GM21447 (cell line): ENCODE data around the gene IPCEF1.

Experiments used
- ATAC-seq: cut with Tn5 transposase; IDR thresholded peaks from one replicate; pipeline ENCODE4 v1.9.1; 2021; ENCODE audit not compliant: unreplicated experiment

IPCEF1 gene

DNA sequence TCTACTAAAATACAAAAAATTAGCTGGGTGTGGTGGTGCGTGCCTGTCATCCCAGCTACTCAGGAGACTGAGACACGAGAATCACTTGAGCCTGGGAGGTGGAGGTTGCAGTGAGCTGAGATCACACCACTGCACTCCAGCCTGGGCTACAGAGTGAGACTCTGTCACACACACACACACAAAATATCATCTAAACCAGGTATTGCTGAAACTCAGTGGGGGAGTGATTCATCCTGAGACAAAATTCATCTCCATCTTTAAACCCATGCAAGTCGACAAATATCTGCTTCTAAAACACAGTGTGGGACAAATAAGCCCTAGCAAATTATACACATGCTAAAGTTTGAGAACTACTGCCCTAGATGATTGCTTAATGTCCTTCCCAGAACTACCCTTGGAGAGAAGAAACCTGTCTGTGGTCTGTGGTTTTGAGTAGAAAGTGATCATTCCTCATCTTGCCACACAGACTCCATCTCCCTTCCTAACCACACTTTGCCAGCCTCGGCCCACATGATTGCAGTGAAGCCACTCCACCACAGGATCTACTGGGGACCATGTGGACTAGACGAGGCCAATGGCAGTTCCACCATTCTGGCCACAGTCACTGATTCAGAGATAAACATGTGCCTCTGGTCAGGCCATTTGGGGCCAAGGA is 187.3 kb downstream of the IPCEF1 start:
- ATAC-seq = no peak

DNA sequence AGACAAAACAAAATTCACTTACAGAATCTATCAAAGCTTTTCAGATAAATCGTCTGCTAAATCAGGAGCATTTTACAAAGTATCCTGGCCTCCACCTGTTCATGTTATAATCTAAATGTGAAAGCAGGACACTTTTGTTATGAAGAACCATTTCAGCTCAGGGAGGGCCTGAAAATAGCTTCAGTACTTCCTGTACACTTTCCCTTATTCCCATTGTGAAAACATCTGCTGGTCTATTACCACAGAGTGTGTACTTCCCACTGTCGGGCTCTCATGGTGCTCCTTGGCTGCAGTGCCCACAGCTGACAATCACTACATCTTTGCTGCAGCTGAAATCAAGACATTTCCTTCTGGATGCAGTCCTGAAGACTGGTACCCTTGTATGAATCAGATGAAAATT is 189.5 kb downstream of the IPCEF1 start:
- ATAC-seq = no peak

DNA sequence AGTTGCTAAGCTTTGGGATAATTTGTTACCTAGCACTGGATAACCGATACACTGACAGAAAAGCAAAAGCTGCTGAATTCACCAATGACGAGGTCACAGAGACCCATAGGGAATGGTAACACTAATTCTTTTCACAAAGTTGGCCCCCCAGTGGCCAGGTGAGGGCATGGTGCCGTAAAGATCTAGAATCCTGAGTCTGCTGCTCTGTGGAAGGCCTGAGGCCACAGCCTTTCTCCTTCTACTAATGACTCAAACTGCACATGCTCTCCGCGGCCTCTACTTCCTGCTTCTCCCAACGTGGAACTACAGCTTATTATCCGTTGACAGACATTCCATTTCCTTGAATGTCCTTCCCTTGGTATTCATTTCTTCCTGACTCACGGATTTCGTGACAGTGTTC is 190.5 kb downstream of the IPCEF1 start:
- ATAC-seq = no peak

DNA sequence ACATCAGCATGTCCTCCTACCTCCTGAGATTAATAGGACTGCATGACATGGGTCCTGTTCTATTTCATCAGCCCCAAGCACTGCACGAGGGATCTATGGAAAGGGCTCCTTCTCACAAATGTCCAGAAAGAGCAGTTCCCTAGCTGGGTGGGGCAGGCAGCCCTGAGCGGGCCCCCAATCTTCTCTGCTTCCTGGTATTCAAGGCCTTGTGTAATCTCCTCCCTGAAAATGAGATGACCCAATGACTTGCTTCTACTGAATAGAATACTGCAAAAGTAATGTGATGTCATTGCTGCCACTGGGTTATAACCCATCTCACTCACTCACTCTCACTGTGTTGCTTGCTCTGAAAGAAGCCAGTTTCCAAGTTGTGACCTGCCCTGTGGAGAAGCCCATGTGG is 191.1 kb downstream of the IPCEF1 start:
- ATAC-seq = no peak

DNA sequence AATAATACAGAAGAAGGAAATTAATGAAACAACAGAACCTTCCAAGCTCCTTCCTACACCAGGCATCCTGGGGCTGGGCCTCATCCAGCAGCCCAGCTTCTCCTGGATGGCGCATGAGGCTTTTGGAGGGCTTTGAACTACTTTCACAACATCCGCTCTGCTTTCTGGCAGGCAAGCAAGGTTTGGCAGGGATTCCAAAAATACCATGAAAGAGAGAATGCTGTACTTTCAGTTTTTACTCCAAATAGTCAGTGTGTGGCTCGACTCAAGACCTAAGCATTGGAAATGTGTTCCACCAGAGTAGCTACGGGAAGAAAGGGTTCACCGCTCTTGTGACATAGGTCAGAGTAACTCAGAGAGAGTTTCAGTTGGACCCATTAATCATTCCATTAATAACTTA is 192.2 kb downstream of the IPCEF1 start:
- peak; percentile 33 for ATAC-seq

DNA sequence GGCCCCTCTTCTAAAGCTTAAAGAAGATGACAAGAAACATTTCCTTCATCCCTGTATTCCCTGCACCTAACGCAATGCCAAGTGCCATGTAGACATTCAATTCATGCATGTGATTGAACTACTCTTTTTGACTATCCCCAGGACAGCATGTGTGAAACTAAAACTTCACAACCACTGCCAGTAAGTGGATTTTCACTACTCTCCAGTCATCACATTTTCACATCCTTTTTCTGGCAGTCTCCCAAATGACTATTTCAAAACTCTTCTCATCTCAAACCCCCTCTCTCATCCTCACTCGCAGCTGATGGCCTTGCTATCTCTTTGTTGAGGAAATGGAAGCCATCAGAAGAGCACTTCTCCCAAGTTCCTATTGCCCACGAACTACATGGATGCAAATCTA is 194.9 kb downstream of the IPCEF1 start:
- peak; percentile 65 for ATAC-seq

DNA sequence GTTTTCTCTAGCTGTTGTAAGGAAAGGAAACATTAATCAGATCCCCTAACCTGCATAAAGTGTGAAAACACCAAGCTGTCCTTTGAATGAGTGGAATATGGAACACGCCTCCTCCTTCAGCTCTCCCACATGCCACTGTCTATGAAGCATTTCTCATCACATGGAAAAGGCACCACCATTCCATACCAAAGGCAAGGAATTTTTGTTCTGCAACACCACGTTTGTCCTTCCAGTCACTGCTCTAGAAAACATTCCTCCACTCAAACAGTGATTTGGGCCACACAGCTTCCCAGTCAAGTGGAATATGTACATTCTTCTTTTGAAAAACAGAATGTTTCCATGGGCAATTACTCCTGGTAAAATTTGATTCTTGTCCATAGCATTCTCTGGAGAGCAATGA is 197.5 kb downstream of the IPCEF1 start:
- ATAC-seq = no peak

DNA sequence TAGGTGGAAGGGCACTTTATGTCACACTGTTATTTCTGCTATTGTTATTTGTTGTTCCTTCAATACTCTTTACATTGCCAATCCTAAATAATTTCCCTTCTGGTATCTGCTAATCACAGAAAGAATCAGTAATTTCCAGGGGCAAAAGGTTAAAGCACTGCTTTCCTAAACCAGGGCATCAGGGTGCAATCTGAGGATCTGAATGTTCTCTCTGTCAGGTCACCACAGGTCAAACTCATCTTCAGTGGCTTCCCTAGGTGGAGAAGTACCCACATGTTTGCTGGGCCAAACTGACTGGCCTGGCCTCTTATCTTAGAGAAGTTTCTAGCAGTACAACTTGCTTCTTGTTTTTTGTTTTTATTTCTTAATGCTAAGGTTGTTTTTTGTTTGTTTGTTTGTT is 198.9 kb downstream of the IPCEF1 start:
- ATAC-seq = no peak

DNA sequence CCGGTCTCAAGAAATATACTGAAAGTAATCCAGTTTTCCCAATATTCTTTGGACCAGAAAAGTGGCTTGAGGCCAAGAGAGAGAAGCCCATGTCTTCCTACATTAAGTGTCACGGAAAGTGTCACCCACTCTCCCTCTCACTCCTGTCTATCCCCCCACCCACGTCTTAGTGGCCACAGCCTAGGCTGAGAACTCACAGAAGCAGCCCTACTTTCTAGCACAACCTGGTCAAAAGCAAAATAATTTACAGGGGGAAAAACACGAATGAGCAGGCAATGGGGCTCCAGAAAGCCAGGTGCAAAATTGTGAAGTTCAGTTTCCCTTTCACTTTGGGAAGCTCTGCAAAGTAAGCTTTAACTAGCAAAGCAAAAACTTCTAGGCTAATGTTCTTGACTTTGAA is 199.5 kb downstream of the IPCEF1 start:
- ATAC-seq = peak; percentile 61

DNA sequence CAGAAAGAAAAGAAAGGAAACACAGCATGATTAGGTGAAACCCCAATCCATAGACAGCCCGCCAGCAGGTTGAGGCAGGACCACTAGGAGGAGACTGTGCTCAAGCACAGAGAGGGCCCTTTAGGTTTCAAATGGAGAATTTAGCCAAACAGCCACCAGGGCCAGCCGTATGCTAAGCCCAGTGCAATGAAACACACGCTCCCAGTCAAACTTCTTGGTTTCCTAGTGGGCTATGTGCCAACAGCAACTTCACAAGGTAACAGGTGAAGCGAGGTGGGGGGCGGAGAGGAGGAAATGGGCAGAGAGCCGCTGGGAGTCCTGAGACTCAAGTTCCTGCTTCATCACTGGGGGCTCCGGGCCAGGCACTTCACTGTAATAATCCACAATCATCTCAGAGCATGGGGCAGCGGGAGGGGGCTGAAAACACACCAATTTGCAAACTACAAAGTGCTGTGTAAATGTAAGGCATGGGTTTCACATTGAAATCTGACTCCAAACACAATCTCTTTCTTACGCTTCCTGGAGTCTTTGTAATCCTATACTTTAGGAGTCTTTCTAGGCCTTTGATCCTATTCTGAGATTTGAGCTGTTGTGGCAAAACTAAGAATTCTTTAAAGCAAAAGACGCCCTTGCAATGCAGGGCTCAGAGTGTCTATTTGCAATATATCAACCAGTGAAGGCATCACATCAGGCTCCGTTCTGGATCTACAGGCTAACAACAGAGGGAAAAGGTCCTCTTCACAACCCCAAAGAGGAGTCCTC is 200.3 kb downstream of the IPCEF1 start:
- peak; percentile 70 for ATAC-seq

DNA sequence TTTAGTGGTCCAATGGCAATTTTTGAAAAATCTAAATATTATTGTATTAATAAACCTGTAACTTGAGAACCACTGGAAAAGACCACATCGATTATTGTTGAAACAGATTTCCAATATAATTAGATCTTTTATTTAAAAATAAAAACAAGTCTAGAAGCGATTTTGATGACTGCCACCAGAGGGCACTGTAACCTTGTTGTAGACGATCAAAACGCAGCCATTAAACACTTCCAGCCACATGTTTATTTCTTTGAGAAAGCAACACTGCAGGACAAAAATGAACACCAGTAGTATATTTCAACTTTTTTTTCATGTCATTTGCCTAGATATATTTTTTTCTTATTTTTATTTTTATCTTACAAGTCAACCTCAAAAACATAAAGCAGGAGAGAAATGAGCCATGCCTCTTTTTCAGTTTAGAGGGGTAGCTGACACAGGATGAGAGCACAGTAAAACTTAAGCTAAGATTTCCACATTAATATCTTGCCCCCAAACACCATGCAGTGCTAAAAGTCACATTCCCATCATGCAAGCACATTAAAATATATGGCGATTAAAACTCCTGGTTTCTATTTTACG is 202.1 kb downstream of the IPCEF1 start:
- ATAC-seq = no peak

DNA sequence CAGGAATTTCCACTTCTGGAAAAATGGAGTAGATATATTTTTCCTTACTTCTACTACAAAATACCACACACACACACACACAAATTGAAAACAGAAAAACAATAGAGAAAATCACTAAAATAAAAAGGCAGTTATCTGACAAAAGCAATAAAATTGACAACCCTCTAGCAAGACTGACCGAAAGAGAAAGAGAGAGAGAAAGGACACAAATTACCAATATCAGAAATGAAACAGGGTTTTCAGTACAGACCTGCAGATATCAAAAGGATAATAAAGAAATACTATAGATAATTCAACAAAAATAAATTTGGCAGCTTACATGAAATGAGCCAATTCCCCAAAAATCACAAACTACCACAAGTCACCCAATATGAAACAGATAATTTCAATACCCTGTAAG is 212.8 kb downstream of the IPCEF1 start:
- no peak for ATAC-seq

DNA sequence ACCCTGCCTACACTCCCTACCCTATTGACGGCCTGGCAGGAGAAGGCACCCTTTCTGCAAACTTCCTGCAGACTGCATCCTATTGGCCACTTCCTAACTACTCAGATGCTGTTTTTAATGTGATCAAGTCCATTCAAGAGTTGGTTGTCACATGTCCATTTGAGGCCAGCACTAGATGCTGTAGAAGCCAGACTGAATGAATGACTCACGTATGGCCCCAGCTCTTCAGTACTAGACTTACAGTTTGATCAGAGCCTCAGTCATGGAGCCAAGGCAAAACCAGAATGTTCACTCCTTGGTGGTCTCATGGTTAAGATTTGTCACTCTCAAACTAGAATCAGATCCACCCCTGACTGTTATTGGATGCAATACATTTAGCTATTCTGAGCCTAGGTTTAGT is 215.9 kb downstream of the IPCEF1 start:
- no peak for ATAC-seq

DNA sequence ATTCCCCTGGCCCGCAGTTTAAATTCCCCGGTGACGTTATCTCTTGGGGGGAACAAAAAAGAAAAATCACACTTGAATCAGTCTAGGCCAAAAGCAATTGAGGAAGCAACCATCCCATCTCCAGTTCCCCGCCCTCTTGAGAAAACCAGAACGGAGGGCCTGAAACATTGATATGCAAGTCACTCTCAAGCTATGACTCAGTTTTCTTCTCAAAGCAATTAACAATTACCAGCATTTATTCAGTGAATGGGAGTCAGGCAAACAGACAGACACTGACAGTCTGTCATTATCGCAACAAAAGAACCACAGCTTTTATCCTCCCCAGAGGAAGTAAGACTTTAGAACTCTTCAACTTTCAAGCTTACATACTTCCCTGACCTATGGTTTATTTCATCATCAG is 216.7 kb downstream of the IPCEF1 start:
- no peak for ATAC-seq

DNA sequence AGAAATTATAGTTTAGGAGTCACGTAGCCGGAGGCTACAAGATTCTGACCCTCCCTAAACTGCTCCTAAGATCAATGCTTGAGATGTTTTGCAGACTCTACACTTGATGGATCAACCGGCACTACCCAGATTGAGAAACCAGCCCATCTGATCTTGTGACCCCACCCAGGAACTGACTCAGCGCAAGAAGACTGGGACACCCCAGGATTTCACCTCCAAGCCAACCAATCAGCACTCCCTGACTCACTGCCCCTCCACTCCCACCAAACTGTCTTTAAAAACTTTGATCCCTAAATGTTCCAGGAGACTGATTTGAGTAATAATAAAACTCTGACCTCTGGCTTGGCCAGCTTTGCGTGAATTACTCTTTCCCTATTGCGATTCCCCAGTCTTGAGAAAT is 217.8 kb downstream of the IPCEF1 start:
- ATAC-seq = no peak

DNA sequence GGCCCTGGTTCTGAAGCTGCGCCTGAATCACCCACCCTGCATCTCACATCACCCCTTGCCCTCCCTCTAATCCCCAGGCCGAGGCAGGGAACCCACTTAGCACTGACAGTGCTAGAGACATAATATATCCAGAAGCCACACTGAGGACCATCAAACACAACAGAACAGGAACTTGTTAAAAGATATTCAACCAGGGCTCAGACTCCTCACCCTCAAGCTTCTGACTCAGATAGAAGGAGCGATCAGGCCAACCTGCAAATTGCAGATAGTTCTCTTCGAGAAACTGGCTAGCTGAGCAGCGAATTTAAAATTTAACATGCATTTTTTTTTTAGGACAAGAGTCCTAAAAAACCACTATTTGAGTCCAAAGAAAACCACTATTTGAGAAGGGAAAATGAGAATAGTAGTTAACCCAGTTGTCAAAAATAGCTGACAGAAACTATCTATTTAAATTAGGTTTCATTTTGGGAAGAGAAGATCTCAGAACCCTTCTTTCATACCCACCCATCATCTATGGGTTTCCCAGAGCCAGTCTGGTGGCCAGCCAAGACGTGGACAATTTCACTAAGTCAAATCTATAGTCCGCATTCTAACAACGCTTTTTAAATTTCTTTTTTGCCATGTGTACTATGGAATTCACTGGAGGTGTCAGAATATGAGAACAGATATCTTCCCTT is 222.0 kb downstream of the IPCEF1 start:
- ATAC-seq = no peak

DNA sequence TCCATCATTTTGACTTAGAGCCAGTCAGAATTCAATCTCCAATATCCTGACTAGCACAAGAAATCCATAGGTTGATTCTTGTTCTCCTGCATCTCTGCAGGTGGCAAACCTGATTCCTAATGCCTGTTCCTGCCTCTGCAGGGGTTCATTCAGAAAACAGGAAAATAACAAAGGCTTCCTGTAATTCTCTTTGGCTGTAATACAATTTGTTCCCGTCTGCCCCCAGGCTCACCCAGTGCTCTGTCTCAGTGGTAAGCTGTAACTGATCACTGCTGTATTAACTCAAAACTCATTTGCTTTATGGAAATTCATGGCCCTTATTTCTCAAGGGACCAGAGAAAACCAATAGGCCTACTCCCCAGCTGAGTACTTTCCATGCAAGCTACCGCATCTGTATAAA is 228.9 kb downstream of the IPCEF1 start:
- ATAC-seq = no peak

DNA sequence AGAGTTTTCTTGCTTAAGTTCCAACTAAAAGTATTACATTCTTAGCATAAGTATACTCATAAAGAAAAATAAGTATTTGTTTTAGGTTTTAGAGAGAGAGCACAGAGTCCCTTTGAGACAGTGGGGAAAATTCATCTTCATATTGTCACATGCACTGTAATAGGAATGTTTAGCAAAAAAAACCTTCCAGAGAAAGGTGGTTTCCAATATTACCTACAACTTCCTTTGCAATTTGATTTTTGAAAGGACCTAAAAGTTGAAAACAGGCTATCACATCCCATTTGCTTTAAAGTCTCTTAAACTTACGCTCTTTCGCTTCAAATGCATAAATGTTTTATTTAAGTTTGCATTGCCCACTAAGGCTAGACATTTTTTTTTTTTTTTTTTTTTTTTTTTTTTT is 231.2 kb downstream of the IPCEF1 start:
- ATAC-seq = no peak

DNA sequence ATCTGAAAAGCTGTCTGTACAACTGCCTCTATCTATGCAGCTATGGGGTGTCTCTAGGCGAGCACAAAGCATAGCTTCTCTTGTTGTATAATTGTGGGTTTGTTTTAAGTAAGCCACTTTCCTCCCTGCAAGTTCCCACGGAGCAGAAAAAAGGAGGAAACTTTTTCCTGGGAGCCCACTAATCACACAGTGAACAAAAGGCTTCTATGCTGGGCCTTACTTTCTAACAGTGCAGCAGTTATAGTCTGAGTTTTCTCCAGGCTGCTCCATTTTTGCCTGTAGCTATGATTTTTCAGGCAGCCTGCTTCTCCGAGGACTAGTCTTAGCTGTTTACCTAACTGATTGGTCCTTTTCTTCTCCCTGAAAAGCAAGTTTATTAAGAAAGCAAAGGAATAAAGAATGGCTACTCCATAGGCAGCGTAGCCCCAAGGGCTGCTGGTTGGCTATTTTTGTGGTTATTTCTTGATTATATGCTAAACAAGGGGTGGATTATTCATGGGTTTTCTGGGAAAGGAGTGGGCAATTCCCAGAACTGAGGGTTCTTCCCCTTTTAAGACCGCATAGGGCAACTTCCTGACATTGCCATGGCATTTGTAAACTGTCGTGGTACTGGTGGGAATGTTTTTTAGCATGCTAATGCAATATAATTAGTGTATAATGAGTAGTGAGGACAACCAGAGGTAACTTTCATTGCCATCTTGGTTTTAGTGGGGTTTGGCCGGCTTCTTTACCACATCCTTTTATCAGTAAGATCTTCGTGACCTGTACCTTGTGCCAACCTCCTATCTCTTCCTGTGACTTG is 233.2 kb downstream of the IPCEF1 start:
- no peak for ATAC-seq

DNA sequence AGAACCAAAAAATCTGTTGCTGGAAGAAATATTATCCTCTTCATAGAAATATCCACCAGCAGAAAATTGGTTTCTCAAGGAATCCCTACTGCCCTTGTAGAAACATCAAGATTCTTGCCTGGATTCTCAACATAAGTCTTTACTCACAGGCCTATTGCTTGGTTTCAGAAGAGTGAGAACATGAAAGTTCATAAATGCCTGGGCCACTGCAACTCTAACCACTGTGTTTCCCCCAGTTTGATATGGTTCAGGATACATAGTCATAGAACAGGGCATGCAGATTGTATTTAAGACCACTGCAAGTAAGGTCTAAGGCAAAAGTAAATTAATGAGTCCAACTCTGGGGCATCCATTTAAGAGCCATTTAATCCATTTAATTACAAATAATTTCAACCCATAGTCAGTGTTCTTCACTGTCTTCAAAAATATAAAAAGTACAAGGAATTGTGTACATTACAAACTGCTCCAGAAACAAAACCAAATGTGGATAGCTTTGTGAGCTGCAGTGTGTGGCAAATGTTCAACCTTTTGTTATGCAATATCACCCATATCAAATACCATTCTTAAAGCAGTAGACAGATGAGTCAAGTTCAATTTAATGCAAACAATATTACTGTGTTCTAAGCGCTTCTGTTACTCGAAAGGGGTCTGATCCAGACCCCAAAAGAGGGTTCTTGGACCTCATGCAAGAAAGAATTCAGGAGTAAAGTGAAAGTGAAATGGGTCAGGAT is 234.2 kb downstream of the IPCEF1 start:
- ATAC-seq = no peak
